HG02885 (cell line): ENCODE data around the gene MIEN1.
"Not testable (repeated sequence)": the region's sequence is repeated elsewhere in the genome, so short reads cannot be mapped to it uniquely, and the experiment has no call there.

Source experiments
- ATAC-seq: cut with Tn5 transposase; IDR thresholded peaks from one replicate; pipeline ENCODE4 v1.9.1; 2021; ENCODE audit warnings: mild to moderate bottlenecking; ENCODE audit not compliant: unreplicated experiment, poor library complexity

The MIEN1 gene

GRCh38 chr17:39701784-39702422 is 28.4 kb downstream of the MIEN1 start:
- no peak for ATAC-seq

DNA sequence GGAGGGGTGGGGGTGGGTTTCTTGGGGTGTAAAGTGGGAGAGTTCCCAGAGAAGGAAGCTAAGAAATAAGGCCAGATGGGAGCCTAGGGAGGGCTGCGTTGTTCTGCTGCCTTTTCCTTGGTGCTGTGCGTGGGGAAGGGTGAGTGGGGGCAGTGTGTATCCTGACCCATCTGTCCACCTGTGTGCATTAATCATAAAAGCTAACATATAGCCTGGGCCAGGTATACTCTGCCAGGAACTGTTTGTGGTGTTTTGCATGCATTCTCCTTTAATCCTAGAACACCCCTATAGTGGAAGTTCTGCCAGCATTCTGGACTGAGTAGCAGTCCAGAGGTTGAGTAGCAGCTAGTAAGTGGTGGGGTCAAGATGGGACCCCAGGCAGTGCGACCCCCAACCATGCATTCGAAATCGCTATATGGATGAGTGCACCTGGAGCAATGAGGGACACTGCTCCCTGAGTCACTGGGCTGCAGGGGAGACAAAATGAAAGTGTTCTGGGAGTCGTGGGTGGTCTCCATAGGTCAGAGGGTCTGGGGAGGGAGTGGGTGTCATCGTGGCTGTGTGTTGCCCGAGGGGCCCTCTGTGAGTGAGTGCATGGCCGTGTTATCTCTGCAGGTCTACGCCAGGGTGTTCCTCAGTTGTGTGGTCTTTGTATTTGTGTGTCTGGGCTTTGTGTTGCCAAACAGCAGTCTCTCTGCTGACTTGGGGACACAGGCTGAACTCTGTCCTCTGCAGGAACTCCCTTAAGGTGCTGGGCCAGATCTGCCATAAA is 29.1 kb downstream of the MIEN1 start:
- no peak for ATAC-seq

DNA sequence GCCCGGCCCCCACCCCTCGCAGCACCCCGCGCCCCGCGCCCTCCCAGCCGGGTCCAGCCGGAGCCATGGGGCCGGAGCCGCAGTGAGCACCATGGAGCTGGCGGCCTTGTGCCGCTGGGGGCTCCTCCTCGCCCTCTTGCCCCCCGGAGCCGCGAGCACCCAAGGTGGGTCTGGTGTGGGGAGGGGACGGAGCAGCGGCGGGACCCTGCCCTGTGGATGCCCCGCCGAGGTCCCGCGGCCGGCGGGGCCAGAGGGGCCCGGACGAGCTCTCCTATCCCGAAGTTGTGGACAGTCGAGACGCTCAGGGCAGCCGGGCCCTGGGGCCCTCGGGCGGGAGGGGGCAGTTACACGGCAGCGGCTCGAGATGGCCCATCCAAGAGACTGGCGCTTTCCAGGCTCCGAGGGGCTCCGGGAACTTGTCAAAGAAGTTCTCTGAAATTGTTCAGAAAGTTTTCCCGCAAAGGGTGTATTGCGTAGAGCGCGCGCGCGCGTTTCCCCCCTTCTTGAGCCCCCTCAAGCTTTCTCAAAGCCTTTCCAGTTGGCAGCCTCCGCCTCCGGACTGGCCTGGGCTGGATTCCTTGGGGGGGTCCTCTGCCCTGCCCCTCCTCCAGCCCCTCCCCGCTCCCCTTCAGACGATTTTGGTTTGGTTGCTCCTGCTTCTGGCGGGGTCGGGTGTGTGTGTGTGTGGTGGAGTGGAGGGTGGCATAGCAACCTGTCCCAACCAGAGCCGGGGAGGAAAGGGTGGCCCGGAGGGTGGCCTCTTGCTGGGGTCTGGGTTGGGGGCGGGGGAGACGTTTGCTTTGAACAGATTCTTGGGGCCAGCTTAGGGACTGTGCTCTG is 30.0 kb downstream of the MIEN1 start:
- ATAC-seq: no peak

DNA sequence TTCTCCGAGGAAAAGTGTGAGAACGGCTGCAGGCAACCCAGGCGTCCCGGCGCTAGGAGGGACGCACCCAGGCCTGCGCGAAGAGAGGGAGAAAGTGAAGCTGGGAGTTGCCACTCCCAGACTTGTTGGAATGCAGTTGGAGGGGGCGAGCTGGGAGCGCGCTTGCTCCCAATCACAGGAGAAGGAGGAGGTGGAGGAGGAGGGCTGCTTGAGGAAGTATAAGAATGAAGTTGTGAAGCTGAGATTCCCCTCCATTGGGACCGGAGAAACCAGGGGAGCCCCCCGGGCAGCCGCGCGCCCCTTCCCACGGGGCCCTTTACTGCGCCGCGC is 30.5 kb downstream of the MIEN1 start, which contains the start of gene ERBB2:
Gene ERBB2 (plus strand): TSS at position 247 of the 330 bp plus-strand sequence. CDS start 175 bp downstream, outside the sequence.
- no peak for ATAC-seq

DNA sequence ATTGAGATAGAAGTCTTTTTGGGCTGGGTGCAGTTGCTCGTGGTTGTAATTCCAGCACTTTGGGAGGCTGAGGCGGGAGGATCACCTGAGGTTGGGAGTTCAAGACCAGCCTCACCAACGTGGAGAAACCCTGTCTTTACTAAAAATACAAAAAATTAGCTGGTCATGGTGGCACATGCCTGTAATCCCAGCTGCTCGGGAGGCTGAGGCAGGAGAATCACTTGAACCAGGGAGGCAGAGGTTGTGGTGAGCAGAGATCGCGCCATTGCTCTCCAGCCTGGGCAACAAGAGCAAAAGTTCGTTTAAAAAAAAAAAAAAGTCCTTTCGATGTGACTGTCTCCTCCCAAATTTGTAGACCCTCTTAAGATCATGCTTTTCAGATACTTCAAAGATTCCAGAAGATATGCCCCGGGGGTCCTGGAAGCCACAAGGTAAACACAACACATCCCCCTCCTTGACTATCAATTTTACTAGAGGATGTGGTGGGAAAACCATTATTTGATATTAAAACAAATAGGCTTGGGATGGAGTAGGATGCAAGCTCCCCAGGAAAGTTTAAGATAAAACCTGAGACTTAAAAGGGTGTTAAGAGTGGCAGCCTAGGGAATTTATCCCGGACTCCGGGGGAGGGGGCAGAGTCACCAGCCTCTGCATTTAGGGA is 31.0 kb downstream of the MIEN1 start:
- not testable (repeated sequence) for ATAC-seq

DNA sequence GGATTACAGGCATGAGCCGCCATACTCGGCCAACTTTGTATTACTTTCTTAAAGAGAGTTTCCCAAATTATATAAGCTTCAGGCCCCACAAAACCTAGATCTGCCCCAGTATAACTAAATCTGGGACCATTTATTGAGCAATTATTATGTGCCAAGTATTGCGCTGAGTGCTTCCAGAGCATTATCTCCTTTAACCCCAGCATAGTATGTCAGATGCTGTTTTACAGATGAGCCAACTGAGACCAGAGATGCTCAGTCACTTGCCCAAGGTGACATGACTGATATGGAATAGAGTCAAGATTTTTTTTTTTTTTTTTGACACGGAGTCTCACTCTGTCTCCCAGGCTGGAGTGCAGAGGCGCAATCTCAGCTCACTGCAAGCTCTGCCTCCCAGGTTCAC is 32.4 kb downstream of the MIEN1 start:
- ATAC-seq: no peak

DNA sequence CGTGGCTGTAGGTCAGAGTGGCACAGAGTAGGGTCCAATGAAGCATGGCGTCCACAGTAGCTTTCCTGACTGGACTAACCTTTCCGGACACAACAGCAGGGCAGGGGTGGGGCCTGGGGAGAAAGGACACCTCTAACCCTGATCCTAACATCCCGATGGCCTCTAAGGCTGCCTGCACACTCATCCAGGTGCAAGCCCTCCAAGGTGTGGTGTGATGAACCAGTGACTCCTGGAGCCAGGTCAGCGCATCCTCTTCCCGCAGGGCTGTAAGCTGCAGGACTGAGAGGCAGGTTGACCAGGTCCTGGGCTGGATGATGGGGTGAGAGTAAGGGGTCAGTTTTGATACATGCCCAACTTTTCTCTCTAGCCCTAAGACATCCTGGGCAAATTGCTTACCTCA is 33.6 kb downstream of the MIEN1 start:
- ATAC-seq: no peak

GRCh38 chr17:39695089-39695474 is 35.2 kb downstream of the MIEN1 start:
- ATAC-seq: no peak

DNA sequence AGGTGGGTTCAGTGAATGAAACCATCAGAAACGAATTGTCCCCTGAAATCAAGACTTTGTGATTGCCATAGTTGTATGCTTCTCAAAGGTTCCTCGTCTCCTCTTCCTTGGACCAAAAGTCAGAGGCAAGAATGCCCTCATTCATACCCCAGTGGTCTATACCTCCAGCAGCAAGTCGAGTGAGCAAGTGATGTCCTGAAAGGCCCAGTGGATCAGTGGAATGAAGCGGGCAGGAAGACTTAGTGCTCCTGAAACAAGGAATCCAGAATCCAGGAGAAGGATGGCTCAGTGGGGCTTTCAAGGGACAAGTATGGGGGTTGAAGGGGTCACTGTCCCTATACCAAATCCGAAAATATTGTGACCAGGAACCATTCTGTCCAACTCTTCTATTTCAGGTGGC is 35.7 kb downstream of the MIEN1 start:
- no peak for ATAC-seq

DNA sequence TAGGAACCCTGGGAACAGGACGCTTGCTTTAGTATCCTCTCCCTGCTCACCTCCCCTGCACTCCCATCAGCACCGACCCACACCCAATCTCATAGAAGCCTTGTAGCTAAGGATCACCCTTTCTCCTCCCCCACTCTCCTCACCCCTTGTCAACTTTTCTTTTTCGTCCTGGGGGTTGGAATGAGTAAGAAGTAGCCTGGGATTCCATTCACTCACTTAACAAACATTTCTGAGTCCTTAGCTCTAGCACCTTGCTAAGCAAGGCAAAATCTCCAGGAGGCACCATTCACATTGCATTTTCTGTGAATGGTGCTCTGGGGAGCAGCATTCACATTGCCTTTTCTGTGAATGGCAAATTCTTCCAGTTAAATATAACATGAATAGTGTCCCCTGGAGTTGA is 41.4 kb downstream of the MIEN1 start:
- ATAC-seq: no peak

- ATAC-seq: no peak
Observed at GRCh38 chr17:39688475-39688835, 41.9 kb downstream of the MIEN1 start.

DNA sequence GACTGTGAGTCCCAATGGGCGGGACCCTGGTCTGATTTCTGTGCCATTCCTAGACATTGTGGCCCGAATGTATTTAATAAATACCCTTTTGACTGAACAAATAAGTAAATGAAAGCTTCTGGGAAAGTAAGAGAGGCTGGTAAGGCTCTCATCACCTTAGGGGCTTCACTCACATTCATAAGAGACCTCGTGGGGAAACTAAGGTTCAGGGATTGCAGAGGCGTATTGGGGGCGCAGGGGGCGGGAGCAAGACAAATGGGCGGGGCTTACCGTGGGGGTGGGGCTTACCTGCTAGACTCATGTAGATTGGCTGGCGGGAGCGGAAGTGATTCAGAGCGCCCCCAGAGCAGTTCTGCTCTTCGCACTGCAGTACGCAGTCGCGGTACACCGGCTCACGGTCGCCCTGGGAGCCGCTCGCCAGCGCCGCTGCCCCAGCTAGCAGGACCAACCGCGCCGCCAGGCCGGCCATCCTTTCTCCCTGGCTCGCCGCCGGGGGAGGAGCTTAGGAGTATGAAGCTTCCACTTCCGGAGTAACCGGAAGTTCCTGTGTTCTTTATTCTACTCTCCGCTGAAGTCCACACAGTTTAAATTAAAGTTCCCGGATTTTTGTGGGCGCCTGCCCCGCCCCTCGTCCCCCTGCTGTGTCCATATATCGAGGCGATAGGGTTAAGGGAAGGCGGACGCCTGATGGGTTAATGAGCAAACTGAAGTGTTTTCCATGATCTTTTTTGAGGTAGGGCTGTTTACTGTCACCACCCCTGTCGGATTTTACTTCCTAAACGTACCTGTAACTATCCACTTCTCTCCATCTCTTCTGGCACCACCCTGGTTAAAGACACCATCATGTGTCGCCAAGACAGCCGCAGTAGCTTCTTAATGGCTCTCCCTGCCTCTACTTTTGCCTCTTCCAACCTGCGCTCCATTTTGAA is 42.5 kb downstream of the MIEN1 start, which contains the start of gene PGAP3:
Gene PGAP3 (minus strand): TSS at position 512 of the 929 bp plus-strand sequence. CDS start 43 bp downstream, at position 469.
- peak; percentile 91 for ATAC-seq

DNA sequence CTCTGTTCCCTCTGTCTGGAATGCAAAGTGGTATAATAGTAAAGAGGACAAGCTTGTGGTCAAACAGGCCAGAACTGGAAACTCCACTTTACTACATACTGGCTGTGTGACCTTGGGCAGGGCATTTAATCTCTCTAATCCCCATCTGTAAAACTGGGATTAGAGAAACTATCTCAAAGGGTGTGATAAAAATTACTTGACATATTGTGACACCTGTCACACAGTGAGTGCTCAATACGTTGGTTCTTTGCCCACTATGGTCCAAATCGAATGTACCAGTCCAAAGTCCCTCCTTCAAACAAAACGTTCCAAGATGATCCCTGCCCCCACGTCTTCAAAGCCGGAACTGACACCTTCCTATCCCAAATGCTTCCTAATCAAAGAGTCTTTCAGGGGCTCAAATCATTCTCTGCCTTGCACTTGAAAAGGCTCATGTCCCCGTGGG is 43.2 kb downstream of the MIEN1 start:
- ATAC-seq: no peak

DNA sequence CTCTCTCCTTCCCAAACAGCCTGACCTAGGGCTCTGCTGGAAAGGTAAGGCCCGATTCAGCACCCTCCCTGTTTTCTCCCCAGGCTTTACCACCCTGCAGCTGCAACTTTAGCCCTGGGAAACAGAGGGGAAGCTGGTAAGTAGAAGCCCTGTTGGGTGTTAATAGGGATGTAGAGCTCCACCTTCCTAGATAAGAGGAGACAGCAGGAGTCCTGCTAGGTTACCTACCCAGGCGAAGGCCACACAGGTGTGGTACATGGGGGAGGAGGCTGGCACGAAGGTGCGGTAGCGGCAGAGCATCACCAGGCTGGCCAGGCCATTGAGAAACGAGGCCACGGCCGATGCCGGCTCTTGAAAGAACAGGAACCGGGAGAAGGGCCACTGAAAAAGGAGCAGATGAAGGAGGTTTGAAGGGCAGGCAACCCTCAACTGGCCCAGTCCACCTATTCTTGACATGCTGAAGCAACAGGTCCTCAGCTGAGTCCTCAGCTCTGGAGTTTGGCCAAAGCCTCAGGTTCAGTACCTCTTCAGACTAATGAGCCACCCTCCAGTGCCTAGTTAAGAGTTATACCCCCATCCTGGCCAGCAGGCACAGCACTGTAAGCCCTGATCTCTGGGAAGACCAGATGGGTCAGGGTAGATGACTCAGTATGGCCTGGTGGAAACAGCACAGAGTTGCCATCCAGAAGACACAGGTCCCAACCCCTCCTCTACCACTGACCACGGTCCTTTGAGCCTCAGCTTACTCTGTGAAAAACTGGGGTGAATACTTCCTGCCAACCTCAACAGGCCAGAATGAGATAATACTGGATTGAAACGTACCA is 45.8 kb downstream of the MIEN1 start:
- no peak for ATAC-seq

DNA sequence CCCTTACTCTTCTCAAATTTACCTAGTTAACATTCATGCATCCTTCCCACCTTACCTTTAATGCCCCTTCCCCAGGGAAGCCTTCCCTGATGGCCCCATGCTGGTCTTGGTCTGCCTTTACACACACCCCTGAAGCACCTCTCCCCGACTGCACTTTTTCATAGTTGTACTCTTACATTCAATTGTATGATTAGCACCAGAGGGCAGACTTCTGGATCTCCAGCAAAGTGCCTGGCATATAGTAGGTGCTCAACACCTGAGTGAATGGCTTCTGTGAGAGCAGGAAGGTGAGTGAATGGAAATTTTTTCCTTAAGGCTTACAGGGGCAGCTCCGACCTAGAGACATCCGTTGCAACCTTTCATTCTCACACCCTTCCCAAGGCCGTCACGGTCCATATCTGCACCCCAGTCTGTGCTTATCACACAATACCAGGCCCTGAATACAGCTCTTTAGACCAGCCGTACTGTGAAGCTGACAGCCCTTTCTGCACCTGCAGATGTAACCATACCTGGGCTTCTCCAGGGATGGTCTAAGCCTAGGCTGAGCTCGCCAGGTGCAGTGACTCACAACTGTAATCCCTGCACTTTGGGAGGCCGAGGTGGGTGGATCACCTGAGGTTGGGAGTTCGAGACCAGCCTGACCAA is 46.9 kb downstream of the MIEN1 start:
- ATAC-seq: no peak

- ATAC-seq: no peak
Observed at GRCh38 chr17:39679521-39680192, 50.7 kb downstream of the MIEN1 start.
